GM13976 (cell line): ENCODE data around the gene STX4.

ENCODE experiments used
- DNase-seq: peaks from one replicate; pipeline ENCODE4 v3.0.0; 2012; ENCODE audit warnings: low spot score
- CTCF ChIP-seq: IDR thresholded peaks from 2 replicates; pipeline ENCODE4 v1.5.1; 2012; ENCODE audit warnings: borderline replicate concordance, mild to moderate bottlenecking; ENCODE audit not compliant: insufficient read depth; ENCODE audit errors: extremely low read depth, missing control alignments, control extremely low read depth
- in situ Hi-C: fragments of 300-500 bp; cut with MboI; formaldehyde crosslinking; loops from one replicate; pipeline ENCODE4 v1.12.0; 2022; ENCODE audit warnings: low sequenced_read_pairs, mixed read lengths, inconsistent platforms; ENCODE audit not compliant: unreplicated experiment

Gene STX4

GRCh38 chr16:30987581-30988190 lies 45.7 kb upstream of the STX4 start:
- no peak for TF ChIP-seq CTCF
- in situ Hi-C loops, result loop anchor here (25.0 kb wide), 1 partner anchor 450 kb away; the partner anchor contains the start of genes COX6A2 and ZNF843
- DNase-seq, result no peak

GRCh38 chr16:30989469-30990047 lies 43.8 kb upstream of the STX4 start:
- no peak for TF ChIP-seq CTCF
- in situ Hi-C loops, result loop anchor here (25.0 kb wide), 1 partner anchor 448 kb away; the partner anchor contains the start of genes COX6A2 and ZNF843
- no peak for DNase-seq

- TF ChIP-seq CTCF, result no peak
- in situ Hi-C loops, result loop anchor here (25.0 kb wide), 1 partner anchor 447 kb away; the partner anchor contains the start of genes COX6A2 and ZNF843
- no peak for DNase-seq
Observed at GRCh38 chr16:30990105-30990504, 43.3 kb upstream of the STX4 start.

- no peak for TF ChIP-seq CTCF
- in situ Hi-C loops, result loop anchor here (25.0 kb wide), 1 partner anchor 446 kb away; the partner anchor contains the start of genes COX6A2 and ZNF843
- no peak for DNase-seq
Observed at GRCh38 chr16:30991052-30991451, 42.3 kb upstream of the STX4 start.

- no peak for DNase-seq
- in situ Hi-C loops, result loop anchor here (25.0 kb wide), 1 partner anchor 445 kb away; the partner anchor contains the start of genes COX6A2 and ZNF843
- no peak for TF ChIP-seq CTCF
Observed at GRCh38 chr16:30992276-30992780, 41.0 kb upstream of the STX4 start.

- DNase-seq, result no peak
- TF ChIP-seq CTCF, result no peak
Observed at GRCh38 chr16:30992931-30993816, 40.2 kb upstream of the STX4 start.

More at GRCh38 chr16:30992931-30993816, 40.2 kb upstream of the STX4 start:
- in situ Hi-C loops, result loop anchor here (25.0 kb wide), 1 partner anchor 444 kb away; the partner anchor contains the start of genes COX6A2 and ZNF843
